ENCODE data around the gene GALNT17.

GRCh38 chr7:71409550-71410157, 277.7 kb downstream of the GALNT17 start:
- no peak for TF ChIP-seq CTCF (IDR thresholded peaks at IDR 0.05)
- no peak for TF ChIP-seq EP300 (IDR thresholded peaks at IDR 0.05)
- no peak for TF ChIP-seq POLR2AphosphoS5 (IDR thresholded peaks at IDR 0.05)
- TF ChIP-seq POLR2A (IDR thresholded peaks at IDR 0.05) = no peak

All from upper lobe of left lung (tissue), 4 donors.